Brain microvascular endothelial cell (primary cell): Measurements from ENCODE around the gene CAPS.
"Not testable (repeated sequence)": the region's sequence is repeated elsewhere in the genome, so short reads cannot be mapped to it uniquely, and the experiment has no call there.

Experiments
- DNase-seq: peaks from one replicate; pipeline ENCODE4 v3.0.0-alpha.2; 2020
- H3K27ac ChIP-seq: fragments of 250-450 bp; sonication (Bioruptor Pico); 2 replicates; pipeline ENCODE4 v1.5.1; 2020; ENCODE audit warnings: mild to moderate bottlenecking, moderate library complexity
- H3K27me3 ChIP-seq: fragments of 250-450 bp; sonication (Bioruptor Pico); replicated peaks from 2 replicates; pipeline ENCODE4 v1.5.1; 2020; ENCODE audit warnings: mild to moderate bottlenecking
- H3K36me3 ChIP-seq: fragments of 250-450 bp; sonication (Bioruptor Pico); replicated peaks from 2 replicates; pipeline ENCODE4 v1.5.1; 2020; ENCODE audit warnings: mild to moderate bottlenecking
- H3K4me3 ChIP-seq: 2 replicates; pipeline ENCODE4 v1.5.1; 2011; ENCODE audit warnings: low read depth, mild to moderate bottlenecking, control low read depth, low read length, moderate library complexity
- in situ Hi-C: cut with HindIII; loops from 2 replicates; pipeline ENCODE4 v1.10.0; 2017; ENCODE audit warnings: low sequenced_read_pairs, low pct_ligation_motif_present
- TF ChIP-seq, protein P1 (sequence below): IDR thresholded peaks from 2 replicates; pipeline ENCODE4 v1.5.1; 2011; ENCODE audit warnings: low read depth, mild to moderate bottlenecking, moderate library complexity, low read length, control low read depth, inconsistent platforms; ENCODE audit errors: missing control alignments

CAPS gene

DNA sequence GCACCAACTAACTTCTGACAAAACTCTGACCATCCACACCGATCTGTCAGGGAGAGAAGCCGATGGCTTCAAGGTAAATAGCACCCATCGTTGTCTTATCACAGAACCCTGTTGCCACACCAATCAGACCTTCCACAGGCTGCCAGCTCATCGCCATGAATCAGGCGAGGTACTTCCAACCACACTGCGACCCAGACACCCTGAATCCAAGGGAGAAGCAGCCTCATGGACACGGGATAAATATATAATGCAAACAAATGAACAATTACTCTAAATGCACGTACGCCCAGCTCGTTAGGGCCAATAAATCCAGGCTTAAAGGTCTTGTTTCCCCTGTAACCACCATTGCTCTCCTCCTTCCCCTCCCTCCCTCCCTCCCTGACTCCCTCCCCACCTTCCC lies 43.1 kb downstream of the CAPS start:
- Histone ChIP-seq H3K27me3 (no peaks in the 10 kb centered on the region), H3K27ac (no peak overlapping the region), H3K4me3 (no peak overlapping the region), H3K36me3 (no peaks in the 10 kb centered on the region)
- in situ Hi-C loops: no loop called here
- DNase-seq: no peak
- TF ChIP-seq, protein P1, sequence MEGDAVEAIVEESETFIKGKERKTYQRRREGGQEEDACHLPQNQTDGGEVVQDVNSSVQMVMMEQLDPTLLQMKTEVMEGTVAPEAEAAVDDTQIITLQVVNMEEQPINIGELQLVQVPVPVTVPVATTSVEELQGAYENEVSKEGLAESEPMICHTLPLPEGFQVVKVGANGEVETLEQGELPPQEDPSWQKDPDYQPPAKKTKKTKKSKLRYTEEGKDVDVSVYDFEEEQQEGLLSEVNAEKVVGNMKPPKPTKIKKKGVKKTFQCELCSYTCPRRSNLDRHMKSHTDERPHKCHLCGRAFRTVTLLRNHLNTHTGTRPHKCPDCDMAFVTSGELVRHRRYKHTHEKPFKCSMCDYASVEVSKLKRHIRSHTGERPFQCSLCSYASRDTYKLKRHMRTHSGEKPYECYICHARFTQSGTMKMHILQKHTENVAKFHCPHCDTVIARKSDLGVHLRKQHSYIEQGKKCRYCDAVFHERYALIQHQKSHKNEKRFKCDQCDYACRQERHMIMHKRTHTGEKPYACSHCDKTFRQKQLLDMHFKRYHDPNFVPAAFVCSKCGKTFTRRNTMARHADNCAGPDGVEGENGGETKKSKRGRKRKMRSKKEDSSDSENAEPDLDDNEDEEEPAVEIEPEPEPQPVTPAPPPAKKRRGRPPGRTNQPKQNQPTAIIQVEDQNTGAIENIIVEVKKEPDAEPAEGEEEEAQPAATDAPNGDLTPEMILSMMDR: no peak

DNA sequence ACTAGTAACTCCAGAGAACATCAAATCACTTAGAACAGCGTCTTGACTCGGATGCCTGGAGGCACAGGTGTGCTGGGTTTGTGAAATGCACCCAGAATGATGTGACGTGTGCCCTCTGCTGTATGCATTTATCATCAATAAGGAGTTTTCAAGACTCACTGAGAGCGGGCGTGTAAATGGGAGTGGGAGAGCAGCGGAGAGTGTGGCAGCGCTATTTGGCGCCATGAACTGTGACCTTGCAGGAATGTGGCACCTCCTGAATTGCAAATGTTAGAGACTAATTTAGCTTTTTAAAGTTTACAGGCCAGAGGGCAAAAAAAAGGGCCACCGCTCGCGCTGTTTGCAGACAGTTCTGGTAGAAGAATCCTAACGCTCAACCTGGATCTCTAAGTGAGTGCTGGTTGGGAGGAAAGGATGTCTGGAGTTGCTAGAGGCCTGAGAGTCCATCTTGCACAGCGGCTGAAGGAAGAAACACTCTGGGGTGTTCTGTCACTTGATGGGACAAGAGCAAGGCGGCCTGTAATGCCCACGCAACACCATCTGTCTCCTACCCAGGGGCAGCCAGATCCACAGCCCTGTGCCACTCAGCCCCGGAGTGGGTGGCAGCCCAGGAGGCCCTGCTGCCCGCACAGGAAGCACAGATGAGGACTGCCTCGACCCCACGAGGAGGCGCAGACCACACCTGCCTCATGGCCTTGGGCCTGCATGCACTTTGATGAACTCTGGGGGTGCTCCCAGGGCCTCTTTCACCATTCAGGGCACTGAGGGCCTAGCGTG lies 44.2 kb downstream of the CAPS start:
- Histone ChIP-seq H3K27ac (no peak overlapping the region), H3K36me3 (no peaks in the 10 kb centered on the region), H3K4me3 (no peak overlapping the region), H3K27me3 (no peaks in the 10 kb centered on the region)
- in situ Hi-C loops: no loop called here
- no peak for DNase-seq
- TF ChIP-seq, protein P1: no peak

DNA sequence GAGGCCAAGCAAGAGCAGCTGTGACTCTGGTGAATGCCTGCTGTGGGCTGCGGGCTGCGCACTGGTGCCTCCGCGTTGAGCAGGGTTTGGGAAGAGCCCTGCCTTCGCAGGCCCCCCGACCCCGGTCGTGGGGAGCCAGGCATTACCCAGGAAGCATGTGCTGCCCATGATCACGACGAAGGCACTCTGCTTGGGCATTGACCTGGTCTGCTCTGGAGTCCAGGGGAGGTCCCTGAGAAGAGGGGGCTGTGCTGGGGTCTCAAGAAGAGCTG lies 44.7 kb downstream of the CAPS start:
- Histone ChIP-seq H3K27me3 (no peaks in the 10 kb centered on the region), H3K27ac (no peak overlapping the region), H3K36me3 (no peaks in the 10 kb centered on the region), H3K4me3 (no peak overlapping the region)
- in situ Hi-C loops: no loop called here
- TF ChIP-seq, protein P1: no peak
- no peak for DNase-seq

DNA sequence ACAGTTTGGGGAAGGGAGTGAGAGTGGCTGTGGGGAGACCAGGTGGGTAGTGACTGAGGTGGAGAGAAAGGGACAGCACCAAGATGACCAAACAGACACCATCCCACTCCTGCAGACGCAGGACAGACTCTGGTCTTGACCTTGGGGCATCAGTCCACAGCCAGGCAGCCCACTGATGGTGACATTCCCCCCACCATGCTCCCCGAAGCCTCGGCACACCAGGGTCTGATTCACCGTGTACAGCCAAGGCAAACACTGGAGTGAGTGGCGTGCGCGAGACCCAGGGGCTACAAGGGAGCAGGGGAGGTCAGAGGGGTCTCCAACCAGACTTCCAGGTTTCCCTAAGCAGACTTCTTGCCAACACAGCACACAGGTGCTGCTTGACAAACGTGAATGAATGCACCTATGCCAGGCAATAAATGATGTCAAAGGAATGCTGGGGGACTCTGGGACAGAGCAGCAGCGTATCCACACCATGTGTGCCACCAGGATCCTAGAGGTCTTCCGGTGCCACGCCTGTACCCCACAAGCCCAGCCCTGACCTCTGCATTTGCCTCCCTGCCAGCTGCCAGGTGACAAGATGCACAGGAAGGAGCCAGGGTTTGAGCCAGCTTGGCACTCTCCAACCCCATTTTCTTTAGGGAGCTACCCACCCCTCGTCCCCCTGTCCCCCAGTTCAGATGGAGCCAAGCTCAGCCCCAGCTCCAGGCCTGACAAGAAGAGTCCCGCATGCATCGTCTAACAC lies 45.4 kb downstream of the CAPS start:
- TF ChIP-seq, protein P1: no peak
- no peak for DNase-seq
- Histone ChIP-seq H3K4me3 (no peak overlapping the region), H3K36me3 (no peaks in the 10 kb centered on the region), H3K27ac (no peak overlapping the region), H3K27me3 (no peaks in the 10 kb centered on the region)
- in situ Hi-C loops: no loop called here

DNA sequence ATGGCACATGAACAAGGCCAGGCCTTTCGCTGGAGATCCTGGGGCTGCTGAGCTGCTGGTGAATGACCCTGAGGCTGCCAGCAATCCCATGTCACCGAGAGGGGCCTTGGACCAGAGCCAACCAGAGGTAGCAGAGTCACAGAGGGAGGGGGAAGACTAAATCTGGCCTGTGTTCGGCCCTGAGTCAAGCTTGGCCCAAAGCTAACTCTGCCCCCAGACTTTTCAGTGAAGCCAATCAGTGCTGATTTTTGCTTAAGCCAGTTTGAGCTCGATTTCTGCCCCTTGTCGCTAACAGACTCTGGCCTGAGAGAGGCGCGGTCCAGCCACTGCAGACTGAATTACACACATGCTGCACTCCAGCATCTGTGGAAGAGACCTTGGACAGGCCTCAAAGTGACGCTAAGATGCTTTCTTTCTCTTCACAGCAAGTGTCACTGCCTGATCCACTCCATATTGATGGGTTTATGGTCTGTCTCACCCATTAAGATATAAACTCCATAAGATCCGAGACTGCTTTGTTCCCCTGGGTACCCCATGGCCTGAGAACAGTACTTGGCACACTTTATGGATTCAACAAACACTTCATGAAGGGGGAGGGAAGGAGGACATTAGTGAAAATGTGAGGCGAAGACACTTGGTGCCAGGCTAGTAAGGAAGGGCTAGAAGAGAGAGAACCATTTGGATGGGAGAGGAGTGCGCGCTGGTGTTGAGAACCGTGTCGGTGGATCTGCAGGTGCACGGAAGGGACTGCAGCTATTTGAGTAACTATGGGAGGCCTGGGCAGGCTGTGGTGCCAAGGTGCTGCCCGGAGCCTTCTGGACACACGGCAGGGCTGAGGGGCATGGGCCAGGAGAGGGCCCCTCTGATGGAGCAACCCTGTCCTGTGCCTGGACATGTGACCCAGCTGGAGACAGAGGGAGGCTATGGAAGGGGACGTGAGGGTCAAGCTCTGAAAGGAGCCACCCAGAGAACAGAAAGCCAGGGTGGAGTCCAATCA lies 46.2 kb downstream of the CAPS start:
- Histone ChIP-seq H3K27me3 (no peaks in the 10 kb centered on the region), H3K27ac (no peak overlapping the region), H3K36me3 (no peaks in the 10 kb centered on the region), H3K4me3 (no peak overlapping the region)
- in situ Hi-C loops: no loop called here
- DNase-seq: no peak
- TF ChIP-seq, protein P1: no peak

DNA sequence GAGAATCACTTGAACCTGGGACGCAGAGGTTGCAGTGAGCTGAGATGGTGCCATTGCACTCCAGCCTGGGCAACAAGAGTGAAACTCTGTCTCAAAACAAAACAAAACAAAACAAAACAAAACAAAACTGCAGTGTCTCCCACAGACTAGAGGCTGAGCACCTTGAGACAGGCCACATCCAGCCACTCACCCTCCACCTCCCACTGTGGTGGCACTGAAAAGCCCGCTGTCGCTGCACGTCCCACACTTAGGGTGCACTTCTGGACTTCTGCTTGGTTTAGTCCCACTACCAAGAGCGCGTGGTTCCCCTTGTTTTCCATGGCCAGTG lies 47.6 kb downstream of the CAPS start:
- H3K27me3 ChIP-seq, in situ Hi-C loops, H3K36me3 ChIP-seq, H3K4me3 ChIP-seq, DNase-seq: not testable (repeated sequence)
- H3K27ac ChIP-seq: peak overlapping the region; percentile 61
